CD4-positive, alpha-beta T cell treated with Interleukin-6 at 100 ng/mL for 8 hours (primary cell): ENCODE measurements around the gene FHL3.

ENCODE experiments used
- DNase-seq: peaks from one replicate; pipeline ENCODE4 v3.0.0-alpha.2; 2020; ENCODE audit warnings: mixed read lengths, low spot score

Gene FHL3

DNA sequence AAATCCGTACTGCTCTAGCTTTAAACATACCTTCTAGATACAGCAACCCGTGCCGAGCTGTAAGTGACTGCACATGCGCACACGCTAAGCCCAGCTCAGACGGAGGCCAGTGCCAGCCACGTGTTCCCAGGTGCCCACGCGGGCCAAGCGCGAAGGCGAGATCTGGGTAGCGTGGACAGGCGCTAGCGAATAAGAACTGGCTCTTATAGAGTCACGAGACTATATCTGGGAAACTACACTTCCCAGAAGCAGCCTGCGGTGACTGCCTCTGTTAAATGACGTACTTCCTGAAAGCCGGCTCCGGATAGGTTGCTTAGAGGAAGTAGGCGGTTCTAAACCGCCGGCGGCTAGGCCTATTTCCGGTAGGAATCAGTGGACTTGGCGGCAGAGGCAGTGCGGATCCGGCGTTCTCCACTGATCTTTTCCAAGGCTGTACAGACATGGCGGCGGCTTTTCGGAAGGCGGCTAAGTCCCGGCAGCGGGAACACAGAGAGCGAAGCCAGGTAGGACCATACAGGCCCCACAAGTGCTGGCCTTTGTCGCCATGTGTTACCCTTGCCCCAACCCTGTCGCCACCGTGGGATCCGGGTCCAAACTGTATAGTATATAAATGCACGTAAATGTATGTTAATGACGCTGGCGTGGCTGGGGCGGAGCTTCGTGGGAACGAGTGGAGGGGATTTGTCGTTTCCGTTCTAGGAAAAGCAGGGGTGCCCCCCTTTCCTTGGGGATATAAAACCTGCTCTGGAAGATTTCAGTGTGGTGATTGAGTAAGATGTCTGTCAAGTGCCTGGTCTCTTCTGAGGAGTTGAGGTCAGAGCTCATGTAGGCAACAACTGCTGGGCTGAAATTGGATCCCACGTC is 7.3 kb upstream of the FHL3 start, which contains the start of gene UTP11:
TSS of gene UTP11 (plus strand) at position 372 of the 864 bp plus-strand sequence. CDS start at position 441, 69 bp downstream.
- peak; percentile 94 for DNase-seq

- no peak for DNase-seq
Measured at GRCh38 chr1:38009841-38010180, 4.5 kb upstream of the FHL3 start.

- peak; percentile 67 for DNase-seq
Measured at GRCh38 chr1:38009088-38009840, 4.0 kb upstream of the FHL3 start.

- no peak for DNase-seq
Measured at GRCh38 chr1:38006008-38006828, 904 bp upstream of the FHL3 start.

DNA sequence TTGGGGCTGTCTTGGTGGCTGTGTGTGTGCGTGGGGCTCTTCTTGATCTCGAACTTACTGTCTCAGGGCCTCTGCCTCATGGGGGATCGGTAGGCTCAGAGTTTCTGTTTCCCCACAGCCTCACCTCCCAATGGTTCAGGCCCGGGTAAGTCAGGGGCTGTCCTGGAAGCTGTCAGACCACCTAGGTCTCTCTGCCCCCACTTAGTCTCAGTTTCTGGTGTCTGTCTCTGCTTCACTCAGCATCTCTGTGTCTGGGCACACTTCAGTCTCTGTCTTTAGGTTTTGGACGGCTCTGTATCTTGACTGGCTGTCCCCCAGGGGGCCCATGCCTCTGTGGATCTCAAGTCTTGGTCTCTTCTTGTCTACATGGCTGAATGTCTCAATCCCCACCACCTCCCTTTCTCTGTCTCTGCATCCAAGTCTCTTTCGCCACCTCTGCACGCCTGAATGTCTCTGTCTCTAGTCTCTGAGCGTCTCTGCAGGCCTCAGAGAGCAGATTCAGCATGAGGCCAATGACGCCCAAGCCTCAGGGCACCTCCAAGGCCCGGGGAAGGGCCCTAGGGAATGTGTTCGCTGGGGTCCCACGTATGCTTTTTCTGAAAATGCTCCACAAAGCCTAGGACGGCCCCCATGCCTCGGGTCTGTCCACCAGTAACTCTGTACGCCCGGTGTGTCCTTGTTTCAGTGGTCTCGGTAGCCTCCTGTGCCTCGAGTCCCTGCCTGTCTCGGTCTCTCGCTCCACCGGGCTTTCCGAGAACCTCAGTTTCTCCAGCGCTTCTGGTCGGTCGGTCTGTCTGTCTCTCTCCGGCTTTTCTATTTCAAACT is 818 bp downstream of the FHL3 start:
- no peak for DNase-seq

GRCh38 chr1:38003261-38004250 is 1.8 kb downstream of the FHL3 start:
- no peak for DNase-seq

DNA sequence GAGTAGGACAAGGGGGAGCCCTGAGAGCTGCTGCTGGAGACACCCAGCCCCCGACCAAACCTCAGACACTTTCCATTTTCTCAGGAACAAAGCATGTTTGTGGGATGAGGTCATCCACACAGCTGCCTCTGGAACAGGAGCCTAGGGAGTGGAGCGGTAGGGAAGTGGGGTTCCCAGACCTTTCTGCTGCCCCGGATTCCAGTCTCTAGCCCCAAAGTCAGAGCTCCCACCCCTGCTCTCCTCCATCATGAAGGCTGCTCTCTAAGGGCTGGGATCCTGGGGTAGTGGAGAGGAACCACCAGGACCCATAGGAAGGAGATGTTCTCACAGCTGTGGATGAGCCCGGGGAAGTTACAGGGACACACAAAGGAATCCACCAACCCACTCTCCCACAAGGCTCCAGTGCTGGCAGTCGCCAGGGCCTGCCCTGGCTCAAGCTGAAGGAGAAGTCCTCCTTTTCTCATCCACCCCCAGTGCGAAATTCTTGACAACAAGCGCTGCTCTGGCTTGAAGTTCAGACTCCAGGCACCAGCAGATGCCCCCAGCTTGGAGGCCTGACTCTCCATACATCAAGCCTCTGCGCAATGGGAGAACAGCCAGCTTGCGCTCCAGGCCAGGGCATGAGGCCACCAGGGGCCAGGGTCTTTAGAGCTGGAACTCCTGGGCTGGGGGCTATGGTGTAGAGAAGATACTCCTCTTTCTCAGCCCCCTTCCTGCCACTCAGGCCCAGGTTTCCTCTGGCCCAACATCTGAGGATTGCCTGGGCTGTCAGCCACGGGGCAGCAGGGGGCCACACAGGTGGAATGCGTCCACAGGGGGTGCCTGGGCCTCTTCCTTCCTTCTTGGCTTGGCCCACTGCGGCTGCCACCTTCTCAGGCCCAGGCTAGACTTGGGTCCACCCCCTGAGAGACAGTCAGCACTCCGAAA is 4.5 kb downstream of the FHL3 start:
- DNase-seq: no peak

- no peak for DNase-seq
Measured at GRCh38 chr1:38000233-38000528, 5.1 kb downstream of the FHL3 start.

DNA sequence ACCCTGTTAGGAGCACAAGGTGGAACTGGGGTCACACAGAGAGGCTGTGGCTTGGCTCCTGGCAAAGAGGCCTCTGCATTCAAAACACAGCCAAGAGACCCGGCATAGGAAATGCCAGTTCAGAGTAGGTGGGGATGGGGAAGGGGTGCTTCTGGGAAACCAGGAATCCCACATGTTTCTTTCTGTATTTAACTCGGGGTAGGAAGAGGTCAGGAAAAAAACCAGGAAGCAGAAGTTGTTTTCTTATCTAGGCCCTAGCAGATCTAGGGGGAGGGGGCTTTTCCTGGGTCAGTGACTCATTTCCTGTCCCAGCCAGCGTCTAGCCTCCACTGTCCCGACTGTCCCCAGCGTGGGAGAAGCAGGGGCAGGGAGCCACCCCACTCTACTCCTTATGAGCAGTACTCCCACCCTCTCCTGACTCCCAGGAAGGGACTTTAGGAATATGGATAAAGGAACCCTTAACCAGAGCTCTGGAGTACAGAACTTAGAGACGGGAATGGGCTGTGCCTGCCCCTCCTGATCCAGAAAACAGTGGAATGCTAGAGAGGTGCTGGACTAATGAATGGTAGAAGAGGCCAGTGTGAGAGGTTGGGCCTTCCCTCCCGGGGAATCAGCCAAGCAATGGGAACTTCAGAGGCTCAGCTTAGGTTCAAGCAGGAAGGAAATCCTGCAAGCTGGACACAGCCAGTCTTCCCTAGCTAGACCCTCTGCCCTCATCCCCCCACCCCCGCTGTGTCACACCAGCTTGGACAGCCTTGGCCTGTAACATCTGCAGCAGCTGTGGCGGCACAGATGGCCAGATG is 5.7 kb downstream of the FHL3 start:
- DNase-seq: no peak

- no peak for DNase-seq
Measured at GRCh38 chr1:37998913-37999429, 6.3 kb downstream of the FHL3 start.

GRCh38 chr1:37998089-37998808 is 7.1 kb downstream of the FHL3 start:
- DNase-seq: no peak

DNA sequence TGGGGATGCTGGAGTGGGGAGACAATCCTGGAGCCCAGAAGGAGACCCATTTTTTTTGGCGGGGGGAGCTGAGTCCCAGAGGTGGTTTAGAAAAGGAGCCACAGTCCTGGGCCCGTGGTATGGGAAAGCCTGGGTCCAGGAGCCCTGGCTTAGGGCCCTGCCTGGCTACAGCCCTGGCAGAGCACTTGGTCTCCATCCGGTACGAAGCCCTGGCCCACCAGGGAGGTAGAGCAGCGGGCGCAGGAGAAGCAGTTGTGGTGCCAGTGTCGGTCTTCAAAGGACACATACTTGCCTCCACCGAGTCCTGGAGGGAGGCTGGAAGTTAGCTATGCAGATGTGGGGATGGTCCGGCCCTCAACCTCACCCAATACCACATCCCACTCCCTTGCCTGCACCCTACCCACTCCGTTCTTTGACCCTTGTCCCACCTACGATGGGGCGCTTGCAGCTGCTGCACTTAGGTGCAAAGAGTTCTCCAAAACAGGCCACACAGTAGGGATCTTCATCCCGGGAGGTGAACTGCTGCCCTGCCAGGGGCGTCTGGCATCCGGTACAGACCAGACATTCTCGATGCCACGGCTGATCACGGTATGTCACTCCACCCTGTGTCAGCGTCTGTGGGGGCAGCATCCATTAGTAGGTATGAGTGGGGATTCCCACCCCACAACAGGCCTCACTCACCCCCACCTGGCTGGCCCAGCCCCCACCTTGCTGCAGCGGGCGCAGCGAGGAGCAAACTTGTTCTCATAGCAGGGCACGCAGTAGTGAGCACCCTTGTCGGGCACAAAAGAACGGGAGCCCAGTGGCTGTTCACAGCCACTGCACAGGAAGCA is 7.8 kb downstream of the FHL3 start:
- DNase-seq: no peak

GRCh38 chr1:37995751-37996345 is 9.5 kb downstream of the FHL3 start:
- DNase-seq: no peak

DNA sequence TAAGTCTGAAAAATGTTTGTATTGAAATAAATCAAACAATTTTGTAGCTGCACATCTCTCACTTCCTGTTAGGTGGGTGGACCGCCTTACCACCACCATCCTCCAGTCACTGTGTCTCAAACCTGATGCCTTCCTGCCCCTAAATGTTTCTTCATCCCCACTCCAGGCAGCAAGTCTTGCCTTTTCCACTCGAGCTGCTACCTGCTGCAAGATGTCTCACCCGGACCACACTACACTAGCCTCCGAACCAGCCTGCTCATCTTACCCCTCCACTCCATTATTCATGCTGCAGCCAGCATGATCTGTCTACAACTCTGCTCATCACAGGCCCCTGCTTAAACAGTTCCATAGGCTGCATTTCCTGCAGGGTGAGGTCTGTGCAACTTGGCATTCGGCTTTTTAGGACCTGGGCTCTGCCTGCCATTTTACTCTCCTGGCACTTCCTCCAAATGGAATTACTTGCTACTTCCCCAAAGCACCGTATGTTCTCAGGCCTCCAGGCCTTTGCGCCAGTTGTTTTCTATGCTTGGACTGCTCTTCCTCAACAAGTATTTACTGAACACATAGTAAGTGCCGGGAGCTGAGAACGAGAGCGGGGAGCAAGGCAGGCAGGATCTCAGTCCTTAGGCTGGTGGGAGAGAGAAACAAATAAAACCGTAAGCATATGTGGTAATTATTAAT is 10.3 kb downstream of the FHL3 start:
- DNase-seq: no peak

GRCh38 chr1:37989361-37989930 is 15.9 kb downstream of the FHL3 start:
- no peak for DNase-seq
